SW 1271 (cell line): ENCODE results near the gene HSPA12A.

ENCODE experiments used
- DNase-seq, 2 experiments: peaks; one replicate each; lab custom pipeline; 2025; lab: John Stamatoyannopoulos, UW

The HSPA12A gene

DNA sequence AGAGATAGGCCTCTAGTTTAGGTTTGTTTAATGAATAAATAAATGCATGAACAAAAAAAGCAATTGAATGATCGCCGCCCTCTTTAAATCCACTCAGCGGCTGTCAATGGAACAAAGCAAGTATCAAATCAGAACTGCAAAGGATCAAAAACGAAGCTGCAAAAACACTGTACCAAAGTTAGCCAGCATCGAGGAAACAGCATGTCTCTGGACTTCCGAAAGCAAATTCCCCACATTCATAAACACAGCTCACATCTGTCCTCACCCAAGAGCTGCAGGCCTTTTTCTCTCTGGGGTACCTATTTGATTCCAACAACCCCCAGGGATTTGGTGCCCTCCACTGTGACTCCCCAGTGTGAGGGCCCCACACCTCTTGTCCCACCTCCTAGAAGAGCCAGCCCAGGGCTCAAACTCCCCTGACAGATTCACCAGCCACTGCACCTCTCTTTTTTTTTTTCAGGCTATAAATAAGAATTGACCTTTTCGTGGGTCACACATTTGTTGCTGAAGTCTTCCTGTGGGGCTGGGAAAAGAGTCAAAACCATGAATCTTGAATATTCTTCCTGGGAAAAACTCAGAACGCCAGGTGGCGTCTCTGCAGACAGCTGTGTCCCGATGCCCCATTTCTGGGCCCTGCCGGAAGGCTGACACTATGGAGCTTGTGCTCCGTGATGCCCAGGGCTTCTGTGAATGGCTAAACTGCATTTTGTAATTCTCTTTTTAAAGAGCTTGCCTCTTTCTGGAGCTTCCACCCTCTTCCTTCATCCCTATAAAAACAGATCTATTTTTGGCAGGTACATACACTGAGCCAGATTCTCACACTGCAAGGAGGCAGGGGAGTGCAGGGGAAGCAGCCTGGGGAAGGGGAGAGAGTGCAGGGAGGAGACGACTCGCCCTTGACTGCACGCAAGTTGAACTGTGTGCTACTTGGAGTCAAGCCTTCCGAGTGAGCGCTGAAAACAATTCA lies 51.7 kb downstream of the HSPA12A start:
- no peak for DNase-seq

DNA sequence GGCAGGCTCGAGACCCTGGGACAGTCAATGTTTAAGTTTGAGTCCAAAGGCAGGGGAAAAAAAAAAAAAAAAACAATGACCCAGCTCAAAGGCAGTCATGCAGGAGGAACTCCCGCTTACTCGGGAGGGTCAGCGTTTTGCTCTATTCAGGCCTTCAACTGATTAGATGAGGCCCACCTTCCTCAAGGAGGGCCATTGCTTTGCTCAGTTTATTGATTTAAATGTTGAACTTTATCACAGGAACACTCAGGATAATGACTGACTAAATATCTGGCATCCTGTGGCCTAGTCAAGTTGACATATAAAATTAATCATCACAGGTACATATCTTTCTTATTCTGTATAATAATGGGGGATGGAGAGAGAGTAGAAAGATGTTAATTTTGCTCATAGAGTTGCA lies 52.6 kb downstream of the HSPA12A start:
- no peak for DNase-seq

DNA sequence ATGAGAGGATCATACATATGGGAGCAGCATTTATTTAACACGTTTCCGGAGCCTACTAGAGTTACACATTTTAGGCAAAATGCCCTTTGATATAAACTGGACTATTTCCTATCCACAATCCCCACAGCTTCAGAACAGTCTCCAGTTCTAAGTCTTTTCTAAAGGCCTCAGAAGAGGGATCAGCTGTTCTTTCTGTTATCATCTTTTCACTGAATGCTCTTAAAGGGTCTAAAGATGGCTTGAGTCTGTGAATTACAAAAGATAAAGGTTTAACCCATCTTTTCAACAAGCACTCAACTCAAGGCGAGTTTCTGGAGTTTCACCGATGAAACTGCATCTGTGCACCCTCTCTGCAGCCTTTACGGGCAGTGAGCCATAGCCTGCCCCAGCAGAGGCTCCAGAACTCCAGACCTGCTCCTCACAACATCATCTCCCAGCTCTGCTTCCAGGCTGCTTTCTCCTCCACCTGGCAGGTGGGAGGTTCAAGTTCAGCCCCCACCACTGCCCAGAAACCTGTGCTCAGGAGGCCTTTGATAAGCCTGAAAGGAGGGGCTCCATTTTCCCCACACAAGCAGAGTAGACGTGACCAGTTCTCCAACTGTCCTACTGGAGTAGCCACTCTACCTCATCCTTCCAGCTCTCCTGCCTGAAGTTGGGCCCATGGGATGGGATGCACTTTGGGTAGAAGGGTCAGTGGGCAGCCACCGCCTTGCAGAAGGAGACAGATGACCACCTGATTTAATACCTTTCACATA lies 53.4 kb downstream of the HSPA12A start:
- DNase-seq = no peak

DNA sequence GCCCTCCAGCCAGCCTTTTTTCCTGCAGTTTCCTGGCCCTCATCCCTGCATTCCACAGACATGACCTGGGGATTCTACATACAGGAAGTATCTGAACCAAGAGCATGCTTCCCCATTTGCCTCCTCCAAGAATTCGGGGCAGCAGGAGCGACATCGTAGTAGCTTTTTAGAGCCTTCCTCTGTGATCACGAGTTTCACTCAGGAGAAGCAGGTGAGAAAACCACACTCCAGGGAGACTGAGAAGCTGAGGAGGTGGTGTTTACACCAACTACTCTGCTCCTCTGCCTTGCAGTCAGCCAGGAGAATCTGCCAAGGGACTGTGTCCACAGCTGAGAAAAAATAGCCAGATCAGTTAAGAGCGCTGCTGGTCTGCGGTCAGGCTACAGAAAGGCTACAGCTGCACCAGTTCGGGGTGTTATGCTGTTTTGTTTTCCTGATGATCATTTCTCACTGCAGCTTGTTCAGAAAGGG lies 54.1 kb downstream of the HSPA12A start:
- no peak for DNase-seq

DNA sequence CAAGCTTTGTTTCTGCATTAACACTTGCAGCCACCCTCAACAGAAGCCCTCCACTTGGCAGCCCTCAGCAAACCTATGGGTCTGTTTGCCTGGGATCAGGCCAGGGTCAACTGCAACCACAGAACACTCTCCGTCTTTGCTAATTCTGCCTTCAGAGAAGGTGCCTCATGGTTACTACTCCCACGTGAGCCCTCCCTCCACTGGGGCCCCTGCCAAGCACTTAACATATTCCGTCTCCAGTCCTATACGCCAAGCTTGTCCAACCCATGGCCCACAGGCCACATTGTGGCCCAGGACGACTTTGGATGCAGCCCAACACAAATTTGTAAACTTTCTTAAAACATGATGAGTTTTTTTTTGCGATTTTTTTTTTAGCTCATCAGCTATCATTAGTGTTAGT lies 54.7 kb downstream of the HSPA12A start:
- DNase-seq = no peak

DNA sequence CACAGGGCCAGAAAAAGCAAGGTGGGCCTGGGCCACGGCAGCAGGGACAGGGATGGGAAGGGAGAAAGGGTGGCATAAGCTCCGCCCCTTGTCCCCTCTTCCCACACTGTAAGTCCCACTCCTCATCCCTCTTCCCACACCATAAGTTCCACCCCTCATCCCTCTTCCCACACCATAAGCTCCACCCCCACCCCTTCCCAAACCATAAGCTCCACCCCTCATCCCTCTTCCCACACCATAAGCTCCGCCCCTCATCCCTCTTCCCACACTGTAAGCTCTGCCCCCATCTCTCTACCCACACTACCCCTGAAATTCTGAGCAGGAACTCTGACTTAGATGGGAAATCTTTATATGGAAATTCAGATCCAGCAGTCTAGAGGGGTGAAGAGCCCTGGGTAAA lies 55.7 kb downstream of the HSPA12A start:
- DNase-seq = no peak

DNA sequence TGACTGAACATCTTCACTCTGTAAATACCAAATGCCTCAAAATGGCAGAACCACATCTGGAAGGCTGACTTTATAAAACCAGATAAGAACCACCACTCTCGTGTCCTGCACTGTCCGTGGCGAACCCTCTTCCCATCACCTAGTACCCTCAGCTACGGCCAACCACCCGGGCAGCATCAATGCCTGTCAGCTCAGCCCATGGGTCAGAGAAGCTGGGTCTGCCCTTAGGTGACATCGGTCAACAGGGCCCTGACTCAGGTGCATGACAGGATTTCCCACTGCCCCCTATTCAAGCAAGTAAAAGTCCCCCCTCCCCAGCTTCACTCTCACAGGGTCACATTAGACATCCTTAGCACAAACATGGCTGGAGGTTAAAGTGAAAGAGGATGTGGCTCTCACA lies 56.6 kb downstream of the HSPA12A start:
- DNase-seq = no peak

DNA sequence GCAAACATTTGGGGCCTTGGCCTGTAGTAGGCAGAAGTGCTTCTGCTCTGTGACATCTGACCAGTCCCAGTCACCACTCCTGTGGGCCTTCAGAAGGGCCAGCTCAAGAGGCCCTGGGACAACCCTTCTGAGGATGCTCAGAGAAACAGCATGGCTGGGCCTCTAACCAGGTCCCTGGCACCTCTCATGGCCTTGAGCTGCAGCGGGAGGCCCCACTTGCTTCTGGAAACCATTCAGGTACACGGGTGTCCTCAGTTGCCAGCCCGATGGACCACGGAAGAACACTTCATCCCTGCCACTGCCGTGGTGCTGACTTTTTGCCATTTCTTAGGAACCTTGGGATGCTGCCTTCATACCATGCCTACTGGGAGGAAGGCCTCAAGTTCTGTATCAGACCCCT lies 57.6 kb downstream of the HSPA12A start:
- no peak for DNase-seq

DNA sequence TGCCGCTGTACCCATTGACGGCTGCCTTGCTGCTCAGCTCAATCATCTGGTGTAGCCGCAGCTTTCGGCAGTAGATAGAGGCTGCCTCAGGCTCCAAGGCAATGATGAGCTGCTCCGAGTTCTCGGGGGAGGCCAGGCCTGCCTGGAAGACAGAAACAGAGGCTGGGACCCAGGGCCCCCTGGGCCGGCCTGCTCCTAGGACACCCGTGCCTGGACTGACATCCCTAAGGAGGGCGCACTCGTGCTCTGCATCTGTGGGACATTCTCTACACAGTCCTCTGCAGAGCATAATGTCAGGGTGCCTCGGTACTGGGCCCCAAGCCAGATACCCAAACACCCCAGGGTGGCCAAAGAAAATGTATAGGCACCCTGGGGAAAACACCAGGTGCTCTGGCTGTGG lies 58.5 kb downstream of the HSPA12A start:
- no peak for DNase-seq

DNA sequence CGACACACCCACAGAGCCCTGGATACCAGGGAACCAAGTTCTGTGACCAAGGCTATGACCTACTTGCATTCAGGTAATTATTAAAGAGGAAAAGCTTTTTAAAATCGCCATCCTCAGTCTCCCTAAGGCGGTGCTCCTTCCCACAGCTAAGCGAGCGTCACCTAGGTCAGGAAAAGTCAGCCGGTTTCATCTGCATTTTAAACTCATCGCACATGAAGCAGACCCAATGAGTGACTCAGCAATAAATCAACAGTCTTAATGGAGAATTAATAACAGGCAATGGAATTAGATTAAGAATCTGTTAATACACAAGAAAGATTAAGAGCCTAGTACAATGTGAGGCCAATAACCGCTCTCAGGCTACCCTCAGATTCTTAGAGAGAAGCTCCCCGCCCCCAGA lies 59.2 kb downstream of the HSPA12A start:
- DNase-seq = no peak

DNA sequence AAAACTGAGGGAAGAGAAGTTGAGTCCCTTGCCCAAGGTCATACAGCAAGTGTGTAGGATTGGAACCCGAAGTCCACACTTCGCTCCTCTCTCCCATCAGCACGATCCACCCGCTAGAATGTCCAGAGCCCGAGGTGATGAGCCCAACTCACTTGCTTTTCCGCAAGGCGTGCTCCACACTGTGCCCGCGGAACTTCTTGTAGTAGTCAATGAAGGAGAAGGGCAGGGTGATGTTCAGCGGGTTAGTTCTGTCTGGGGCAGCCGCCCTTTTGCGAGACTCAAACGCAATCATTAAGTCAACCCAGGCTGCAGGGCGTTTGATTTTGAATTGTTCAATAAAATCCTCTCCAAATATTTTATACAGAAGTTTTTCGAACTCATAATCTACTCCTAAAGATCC lies 63.0 kb downstream of the HSPA12A start:
- no peak for DNase-seq

DNA sequence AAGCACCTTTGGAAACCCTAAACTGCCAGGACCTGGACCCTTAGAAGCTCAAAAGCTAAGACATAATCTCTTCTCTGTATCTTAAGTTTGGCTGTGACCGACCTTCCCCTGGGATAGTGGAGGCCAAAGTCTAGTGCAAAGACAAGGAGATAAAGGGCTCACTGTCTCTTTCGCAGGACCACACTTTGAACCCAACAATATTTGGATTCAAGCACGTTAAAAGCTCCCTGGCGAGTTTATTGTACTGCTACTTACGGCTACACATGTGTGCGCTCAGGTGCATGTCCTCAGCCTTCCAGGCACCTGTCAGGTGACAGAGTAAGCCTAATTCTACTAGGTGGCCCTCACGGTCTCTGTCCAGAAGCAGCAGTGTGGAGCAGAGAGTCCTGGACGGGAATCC lies 65.7 kb downstream of the HSPA12A start:
- DNase-seq = no peak

DNA sequence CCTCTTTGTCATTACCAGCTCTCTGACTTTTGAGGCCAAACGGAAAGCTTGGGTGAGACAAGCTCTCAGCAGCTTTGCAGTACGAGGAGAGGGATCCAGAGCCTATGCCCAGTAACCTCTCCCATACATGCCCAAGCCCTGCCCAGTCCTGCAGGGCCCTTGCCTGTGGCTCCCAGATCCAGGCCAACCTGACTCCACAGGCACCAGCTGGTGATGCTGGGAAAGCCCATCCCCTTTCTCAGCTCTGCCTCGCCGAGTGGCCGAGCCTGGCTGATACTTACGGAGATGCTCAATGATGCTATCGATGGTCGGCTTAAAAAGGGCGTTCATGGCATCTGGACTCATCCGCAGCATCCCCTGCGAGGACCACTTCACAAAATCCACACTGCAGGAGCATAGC lies 66.2 kb downstream of the HSPA12A start:
- no peak for DNase-seq

DNA sequence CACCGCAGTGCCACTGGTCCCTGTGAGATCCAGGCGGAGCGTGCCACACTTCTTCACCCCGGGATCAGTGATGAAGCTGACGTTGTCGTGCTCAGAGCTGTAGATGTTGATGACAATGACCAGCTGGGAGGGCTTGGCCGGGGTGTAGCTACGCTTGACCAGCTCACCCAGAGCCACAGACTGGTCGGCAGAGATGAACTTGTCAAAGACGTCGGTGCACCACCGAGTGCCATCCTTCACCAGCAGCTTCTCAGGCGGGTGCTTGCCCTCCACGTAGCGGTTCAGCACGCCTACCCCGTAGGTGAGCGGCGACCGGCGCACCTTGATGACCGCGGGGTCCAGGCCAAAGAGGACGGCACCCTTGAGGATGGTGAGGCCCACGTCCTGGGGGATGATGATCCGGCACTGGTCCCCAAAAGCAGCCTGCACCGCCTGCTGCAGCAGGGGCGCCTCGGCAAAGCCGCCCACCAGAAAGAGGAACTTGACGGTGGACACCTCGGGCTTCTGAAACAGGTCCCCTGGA lies 67.4 kb downstream of the HSPA12A start:
- DNase-seq = no peak

DNA sequence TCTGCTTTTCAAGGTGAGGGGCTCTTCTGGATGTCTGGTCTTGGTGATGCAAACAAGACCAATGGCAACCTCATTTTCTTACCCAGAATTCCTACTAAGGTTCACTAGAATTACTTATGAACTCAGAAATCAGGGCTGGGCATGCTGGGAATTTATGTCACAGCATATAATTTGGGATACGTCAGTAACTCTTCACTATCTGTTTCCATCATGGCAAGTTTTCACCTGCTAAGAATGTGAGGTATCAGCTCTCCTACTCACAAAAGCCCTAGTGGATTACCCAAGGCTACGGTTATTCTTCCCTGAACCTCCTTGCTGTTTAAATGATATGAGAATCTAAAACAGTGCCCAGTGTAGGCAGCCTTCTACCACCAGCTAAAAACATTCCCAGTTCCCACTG lies 68.5 kb downstream of the HSPA12A start:
- DNase-seq = no peak

DNA sequence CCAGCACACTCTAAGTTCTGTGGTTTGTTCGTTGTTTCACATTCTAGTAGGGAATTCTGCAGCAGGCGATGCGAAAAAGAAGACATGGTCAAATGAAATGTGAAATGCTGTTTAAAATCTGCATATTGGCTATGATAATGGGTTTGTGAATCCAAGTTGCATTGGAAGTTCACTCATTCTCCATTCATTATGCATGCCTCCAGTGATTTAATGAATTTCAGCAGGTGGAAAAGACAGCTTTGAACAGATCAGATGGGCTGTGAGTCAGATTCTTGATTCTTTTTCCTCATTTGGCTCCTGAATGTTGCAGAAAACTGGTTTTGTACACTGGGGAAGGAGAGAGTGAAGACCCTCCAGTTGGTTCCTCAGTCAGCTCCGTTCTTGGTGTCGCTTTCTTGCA lies 69.5 kb downstream of the HSPA12A start:
- DNase-seq = no peak

DNA sequence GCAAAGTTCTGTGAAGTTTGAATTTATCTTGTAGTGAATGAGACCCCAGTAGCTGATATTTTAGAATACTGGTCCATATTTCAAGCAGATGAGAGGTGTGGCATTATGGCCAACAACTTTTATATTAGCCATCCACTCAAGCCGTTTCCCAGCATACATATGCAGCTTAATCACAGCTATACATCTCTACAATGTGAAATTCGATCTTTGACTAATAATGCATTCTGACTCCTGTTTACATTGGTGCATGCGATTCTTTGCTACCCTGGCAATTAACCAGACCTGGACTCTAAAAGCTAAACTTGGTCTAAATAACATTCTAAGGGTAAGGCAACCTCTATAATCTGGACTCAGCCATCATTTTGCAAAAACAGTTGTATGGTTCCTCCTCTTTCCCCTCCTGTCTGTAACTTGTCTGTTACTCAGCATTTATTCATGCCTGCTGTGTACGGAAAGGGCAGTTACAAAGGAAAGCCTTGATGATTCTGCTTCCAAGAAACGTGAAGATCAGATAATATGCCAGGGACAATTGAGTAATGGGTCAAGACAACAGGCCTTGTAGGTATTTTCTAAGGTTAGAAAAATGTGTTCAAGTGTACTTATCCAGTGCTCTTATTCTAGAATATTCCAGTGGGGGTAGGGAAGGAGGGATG lies 71.0 kb downstream of the HSPA12A start:
- DNase-seq = no peak

DNA sequence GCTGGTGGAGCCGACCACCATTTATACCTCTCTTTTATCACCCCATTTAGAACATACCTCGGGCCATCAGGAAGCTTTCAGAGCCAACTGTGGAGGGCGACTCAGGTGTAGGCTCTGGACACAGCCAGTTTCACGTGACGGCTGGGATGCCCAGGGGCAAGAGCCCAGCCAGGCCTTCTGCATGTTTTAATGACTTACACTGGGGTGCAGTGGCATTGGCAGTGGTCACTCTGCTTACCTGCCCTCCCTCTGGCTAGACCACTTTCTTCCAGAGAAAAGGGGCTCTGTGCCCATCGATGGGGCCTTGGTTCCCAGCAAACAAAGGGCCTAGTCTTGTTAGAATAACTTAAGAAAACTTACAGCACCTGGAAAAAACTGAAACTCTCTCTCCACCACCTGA lies 71.7 kb downstream of the HSPA12A start:
- no peak for DNase-seq

DNA sequence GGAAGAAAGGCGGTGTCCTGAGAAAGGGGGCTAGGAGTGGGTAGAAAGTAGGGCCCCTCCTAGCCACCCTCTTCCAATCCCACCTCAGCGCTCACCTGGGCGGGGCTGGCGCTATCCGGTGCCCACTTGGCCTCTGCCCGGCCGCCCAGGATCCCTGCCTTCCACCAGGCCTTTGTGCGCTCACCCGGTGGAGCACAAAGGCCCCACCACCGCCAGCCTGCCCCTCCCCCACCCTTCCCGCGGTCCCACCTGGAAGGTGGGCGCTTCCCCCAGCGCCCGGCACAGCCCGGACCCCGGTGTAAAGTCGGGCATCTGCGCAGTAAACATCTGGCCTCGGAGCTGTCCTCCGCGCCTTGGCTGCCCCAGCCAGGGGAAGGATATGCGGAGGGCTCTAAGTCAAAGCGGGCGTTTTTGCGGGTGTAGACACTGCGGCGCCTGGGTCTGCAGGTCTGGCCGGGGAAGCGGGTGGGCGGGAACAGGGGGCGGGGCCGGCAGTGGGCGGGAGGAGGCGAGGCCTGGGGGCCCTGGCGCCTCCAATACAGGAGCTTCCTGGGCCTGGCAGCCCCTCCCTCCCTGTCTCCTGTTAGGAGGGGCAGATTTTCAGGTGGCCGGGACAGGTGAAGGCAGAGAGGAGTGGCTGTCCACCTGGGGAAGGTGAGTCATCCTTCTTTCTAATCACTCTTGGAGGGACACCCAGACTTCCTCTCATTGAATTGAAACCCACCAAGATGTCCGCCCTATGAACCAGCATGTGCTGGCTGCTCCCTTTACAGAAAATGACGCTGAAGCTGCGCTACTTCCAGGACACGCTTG lies 72.3 kb downstream of the HSPA12A start:
- no peak for DNase-seq

DNA sequence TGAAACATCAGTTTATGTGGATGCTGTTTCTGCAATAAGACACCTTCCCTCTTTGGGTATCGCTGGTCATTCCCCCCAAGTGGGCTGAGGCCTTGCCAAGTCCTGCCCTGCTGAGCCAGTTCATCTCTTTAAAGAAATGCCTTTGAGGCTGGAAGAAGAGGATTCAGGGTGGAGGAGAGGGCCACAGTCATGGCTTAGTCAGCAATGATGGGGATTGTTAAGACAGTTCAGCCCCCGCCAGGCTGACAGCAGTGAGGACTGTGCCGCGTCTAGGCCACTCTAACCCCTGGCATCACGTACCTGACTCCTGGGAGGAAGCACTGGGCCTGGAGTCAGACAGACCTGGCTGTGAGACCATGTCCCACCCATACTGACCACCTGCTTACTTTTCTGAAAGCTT lies 73.3 kb downstream of the HSPA12A start:
- no peak for DNase-seq

DNA sequence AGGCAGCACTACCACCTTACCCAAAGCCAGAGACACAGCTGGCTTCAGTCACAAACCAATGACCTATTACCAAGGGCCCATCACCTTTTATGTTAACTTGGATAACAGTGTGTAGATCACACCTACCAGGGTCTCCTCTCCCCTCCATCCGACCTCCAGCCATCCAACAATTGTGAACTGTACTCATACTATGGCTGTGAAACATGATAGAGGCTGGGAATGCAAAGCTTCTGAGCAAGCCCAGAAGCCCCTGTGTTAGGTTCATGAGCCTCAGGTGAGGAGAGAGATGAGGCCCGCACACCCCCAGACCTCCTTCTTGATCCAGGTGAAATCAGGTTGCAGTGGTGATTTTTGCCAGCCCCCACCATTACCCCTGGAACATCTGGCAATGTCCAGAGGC lies 73.9 kb downstream of the HSPA12A start:
- DNase-seq = no peak

DNA sequence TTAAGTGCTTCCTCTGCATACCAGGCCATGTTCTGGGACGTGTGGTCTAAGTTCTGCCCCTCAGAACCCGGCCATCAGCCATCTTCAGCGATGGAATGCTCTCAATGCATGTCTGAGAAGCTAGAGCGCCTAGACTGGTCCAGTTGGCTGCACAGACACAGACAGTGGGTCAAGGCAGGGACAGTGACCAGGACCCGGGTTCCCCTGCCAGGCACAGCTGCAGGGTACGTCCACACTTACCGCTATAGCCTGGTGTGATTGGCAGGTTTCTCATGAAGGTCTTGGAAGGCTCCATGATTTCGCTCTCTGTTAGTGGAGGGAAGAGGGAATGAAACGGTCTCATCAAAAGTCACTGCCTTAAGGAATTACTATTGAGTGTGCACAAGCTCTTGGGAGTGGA lies 74.3 kb downstream of the HSPA12A start:
- DNase-seq = no peak
